ENCODE measurements around the gene TRIO. TPM values are rescaled to one million over a fixed set of nuclear protein-coding genes. Genes with fewer than 3 reads are reported as not detected.

Gene TRIO
- total RNA-seq, 1 experiment from 2014 or later: 68.4 TPM

DNA sequence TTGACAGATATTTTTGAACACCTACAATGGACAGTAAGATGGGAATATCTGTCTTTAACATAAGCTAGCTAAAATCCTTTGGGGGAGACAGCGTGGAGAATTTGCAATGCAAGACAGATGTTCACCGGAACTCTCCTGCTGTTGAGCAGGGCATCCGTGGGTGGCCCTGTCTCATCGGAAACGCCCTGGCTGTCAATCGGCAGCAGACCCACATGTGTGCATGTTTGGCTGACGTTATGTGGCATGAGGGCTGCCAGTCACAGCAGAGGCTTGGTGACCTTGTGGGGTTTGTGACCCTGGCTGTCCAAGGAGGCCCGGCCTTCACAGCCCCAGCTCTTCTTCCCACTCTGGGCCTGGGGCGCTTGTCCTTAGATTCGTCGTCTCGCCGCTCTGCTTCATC lies 308.7 kb downstream of the TRIO start:
- no peak overlapping the region for H3K4me2 ChIP-seq (ENCODE audit: low read length)
- POLR2A ChIA-PET: no interaction called here
- H4K20me1 ChIP-seq (ENCODE audit: insufficient read depth): no peaks in the 10 kb centered on the region
- ATAC-seq (no peak), DNase-seq (ENCODE audit: low read depth, low spot score) (no peak)
- no TSS peak for BruUV-seq (replicated peaks)
- CTCF ChIA-PET: no interaction called here
- no peaks in the 10 kb centered on the region for H3K27me3 ChIP-seq (ENCODE audit: insufficient read depth, low read length)
- peaks cover 0 to 5% of the 10 kb centered on the region in 2 experiments; a peak in 1 of 4 replicates for H3K9me3 ChIP-seq (ENCODE audit: control insufficient read depth in 1 of 2, insufficient read depth in 1 of 2, low read depth in 1 of 2, low read length in 2 of 2)
- no peak overlapping the region for H2AFZ ChIP-seq (ENCODE audit: low read depth, low read length, poor library complexity, severe bottlenecking)
- RAD21 ChIA-PET (ENCODE audit: low non-redundant PET in 1 of 2, low total read pairs in 2 of 2, uncharacterized antibody in 2 of 2, unreplicated experiment in 2 of 2): no interaction called here
- H3K79me2 ChIP-seq (ENCODE audit: insufficient read depth, low read length): no peaks in the 10 kb centered on the region; the same call in 1 of the 2 replicates
- peaks cover 7 to 9% of the 10 kb centered on the region in 2 experiments; a peak in 2 of 4 replicates for H3K4me1 ChIP-seq (ENCODE audit: control insufficient read depth in 1 of 2, insufficient read depth in 2 of 2, low read length in 2 of 2)
- H3K27ac ChIP-seq (ENCODE audit: low read depth, low read length): no peak overlapping the region
- no peaks in the 10 kb centered on the region; a peak in 1 of 4 replicates for H3K36me3 ChIP-seq (ENCODE audit: control insufficient read depth in 1 of 2, insufficient read depth in 2 of 2, low read length in 2 of 2)
- no peak overlapping the region for H3K4me3 ChIP-seq (replicated peaks in 1 of 2; ENCODE audit: low read depth in 1 of 2, low read length in 2 of 2)
- TF ChIP-seq, protein P1, sequence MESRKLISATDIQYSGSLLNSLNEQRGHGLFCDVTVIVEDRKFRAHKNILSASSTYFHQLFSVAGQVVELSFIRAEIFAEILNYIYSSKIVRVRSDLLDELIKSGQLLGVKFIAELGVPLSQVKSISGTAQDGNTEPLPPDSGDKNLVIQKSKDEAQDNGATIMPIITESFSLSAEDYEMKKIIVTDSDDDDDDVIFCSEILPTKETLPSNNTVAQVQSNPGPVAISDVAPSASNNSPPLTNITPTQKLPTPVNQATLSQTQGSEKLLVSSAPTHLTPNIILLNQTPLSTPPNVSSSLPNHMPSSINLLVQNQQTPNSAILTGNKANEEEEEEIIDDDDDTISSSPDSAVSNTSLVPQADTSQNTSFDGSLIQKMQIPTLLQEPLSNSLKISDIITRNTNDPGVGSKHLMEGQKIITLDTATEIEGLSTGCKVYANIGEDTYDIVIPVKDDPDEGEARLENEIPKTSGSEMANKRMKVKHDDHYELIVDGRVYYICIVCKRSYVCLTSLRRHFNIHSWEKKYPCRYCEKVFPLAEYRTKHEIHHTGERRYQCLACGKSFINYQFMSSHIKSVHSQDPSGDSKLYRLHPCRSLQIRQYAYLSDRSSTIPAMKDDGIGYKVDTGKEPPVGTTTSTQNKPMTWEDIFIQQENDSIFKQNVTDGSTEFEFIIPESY (IDR thresholded peaks at IDR 0.05; ENCODE audit: extremely low read depth, insufficient replicate concordance, low read length): no peak
- TF ChIP-seq, protein P2, sequence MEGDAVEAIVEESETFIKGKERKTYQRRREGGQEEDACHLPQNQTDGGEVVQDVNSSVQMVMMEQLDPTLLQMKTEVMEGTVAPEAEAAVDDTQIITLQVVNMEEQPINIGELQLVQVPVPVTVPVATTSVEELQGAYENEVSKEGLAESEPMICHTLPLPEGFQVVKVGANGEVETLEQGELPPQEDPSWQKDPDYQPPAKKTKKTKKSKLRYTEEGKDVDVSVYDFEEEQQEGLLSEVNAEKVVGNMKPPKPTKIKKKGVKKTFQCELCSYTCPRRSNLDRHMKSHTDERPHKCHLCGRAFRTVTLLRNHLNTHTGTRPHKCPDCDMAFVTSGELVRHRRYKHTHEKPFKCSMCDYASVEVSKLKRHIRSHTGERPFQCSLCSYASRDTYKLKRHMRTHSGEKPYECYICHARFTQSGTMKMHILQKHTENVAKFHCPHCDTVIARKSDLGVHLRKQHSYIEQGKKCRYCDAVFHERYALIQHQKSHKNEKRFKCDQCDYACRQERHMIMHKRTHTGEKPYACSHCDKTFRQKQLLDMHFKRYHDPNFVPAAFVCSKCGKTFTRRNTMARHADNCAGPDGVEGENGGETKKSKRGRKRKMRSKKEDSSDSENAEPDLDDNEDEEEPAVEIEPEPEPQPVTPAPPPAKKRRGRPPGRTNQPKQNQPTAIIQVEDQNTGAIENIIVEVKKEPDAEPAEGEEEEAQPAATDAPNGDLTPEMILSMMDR (IDR thresholded peaks at IDR 0.05 in 2 of 3, conservative IDR thresholded peaks at IDR 0.05 in 1 of 3; ENCODE audit: borderline replicate concordance in 1 of 3, insufficient read depth in 1 of 3, low read depth in 2 of 3, low read length in 2 of 3): no peak
- TF ChIP-seq, protein P3, sequence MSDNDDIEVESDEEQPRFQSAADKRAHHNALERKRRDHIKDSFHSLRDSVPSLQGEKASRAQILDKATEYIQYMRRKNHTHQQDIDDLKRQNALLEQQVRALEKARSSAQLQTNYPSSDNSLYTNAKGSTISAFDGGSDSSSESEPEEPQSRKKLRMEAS (IDR thresholded peaks at IDR 0.05): no peak
- no peak for TF ChIP-seq ELF1 (IDR thresholded peaks at IDR 0.05; ENCODE audit: borderline replicate concordance, low read depth)
- TF ChIP-seq ZNF274 (IDR thresholded peaks at IDR 0.05; ENCODE audit: low read depth, low read length): no peak
- TF ChIP-seq EZH2phosphoT487 (IDR thresholded peaks at IDR 0.05; ENCODE audit: borderline replicate concordance): no peak
- TF ChIP-seq TCF7L2 (IDR thresholded peaks at IDR 0.05; ENCODE audit: borderline replicate concordance, extremely low read depth, insufficient read depth, insufficient read length): no peak
- TF ChIP-seq SP1 (IDR thresholded peaks at IDR 0.05; ENCODE audit: low read depth): no peak
- intact Hi-C loops (cut with micrococcal nuclease): no loop called here
- H3K9me2 ChIP-seq (ENCODE audit: insufficient read depth): no peaks in the 10 kb centered on the region
- no peak overlapping the region for H3K9ac ChIP-seq (ENCODE audit: low read length)

Measured in HCT116 (cell line).